Fibroblast of villous mesenchyme (primary cell): ENCODE results near the gene CAMKMT. TPM values are rescaled to one million over a fixed set of nuclear protein-coding genes. Genes with fewer than 3 reads are reported as not detected.
A peak's percentile ranks its signal among the peaks of the same experiment; 100 is the strongest.

Experiments
- DNase-seq: peaks from one replicate; pipeline ENCODE4 v3.0.0-alpha.2; 2010; ENCODE audit warnings: low read depth
- H3K4me3 ChIP-seq: 2 replicates; pipeline ENCODE4 v1.5.1; 2011; ENCODE audit warnings: low read depth, mild to moderate bottlenecking, low read length
- CTCF ChIP-seq: IDR thresholded peaks from 2 replicates; pipeline ENCODE4 v1.5.1; 2012; ENCODE audit warnings: low read depth, mild to moderate bottlenecking, low read length; ENCODE audit not compliant: insufficient read depth
- total RNA-seq: library from RNA; depleted of rRNA; stranded (reverse); fragments of >200 nt; gene quantifications from 2 replicates; pipeline ENCODE4 v1.2.3, GENCODE V29; 2012

CAMKMT gene
- total RNA-seq, 1 donor, result 9.9 TPM

DNA sequence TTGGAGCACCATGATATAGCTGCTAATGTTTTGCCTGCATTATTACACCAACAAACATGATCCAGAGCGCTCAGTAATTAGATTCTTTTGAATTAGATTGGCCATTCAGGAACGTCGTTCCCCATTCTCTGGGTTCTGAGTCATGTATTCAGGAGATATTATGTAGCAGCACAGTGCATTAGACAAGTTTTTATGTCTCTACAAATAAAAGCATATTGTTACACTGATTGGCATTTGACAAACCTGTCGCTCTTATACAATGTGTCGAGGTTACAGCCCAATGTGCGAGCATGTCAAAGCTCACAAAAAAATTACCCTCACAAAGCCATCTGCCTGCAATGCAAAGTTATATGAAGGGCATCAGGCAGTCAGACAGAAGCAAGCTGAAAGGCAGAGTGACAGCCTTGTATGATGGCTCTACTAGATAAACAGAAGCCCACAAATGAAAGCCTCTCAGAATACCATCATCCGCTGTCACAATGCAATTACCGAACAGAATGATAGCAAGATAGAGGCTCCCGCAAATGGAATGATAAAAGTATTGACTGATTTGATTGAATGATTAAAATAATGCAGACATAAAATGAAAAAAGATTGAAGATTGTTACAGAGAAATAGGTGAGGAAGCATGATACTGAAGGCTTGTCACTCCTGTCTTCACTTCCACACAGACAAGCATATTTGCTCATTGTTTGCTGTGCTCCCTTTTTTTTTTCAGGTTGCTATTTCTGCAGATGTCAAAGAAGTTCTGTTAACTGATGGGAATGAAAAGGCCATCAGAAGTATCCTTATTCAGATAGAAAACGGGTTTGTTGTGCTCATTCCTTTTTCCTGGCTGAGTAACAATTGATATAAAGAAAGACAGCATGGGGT is 345.2 kb downstream of the CAMKMT start:
- H3K4me3 ChIP-seq, result no peak overlapping the region
- no peak for TF ChIP-seq CTCF
- DNase-seq, result no peak

GRCh38 chr2:44707945-44708660 is 346.4 kb downstream of the CAMKMT start:
- DNase-seq, result no peak
- H3K4me3 ChIP-seq, result no peak overlapping the region
- TF ChIP-seq CTCF, result no peak

DNA sequence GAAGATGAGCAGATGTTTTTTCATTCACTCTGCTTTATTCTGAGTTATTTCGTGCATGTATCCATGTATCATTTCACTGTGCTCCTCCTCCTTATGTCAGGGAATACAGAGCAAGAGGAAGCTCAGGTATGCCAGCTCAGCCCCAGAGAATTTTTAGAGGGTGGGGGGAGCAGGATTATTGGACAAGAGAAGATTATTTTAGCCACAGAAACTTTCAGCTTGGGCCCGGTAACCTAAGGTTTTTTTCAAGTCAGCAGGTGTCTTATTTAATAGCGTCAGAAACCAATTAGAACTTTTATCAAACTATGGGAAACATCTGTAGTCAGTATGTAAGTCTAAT is 346.9 kb downstream of the CAMKMT start:
- no peak for DNase-seq
- TF ChIP-seq CTCF, result no peak
- H3K4me3 ChIP-seq, result no peak overlapping the region

GRCh38 chr2:44713170-44713569 is 351.4 kb downstream of the CAMKMT start:
- DNase-seq, result no peak

DNA sequence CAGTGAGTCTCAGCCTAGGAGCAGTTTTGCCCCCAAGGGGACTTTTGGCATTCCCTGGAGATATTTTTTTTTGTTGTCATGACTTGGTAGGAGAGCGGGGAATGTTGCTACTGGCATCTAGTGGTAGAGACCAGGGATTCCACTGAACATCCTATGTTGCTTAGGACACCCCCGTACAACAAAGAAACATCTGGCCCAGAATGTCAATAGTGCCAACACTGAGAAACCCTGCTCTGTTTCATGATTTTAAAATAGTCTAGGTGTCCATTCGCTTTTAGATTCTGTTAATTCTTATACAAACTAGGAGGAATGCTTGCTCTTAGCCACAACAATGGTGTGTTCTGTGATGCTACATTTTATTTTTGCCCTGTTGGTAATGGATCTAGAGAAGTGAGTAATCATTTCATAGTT is 353.9 kb downstream of the CAMKMT start:
- peak; percentile 27 for DNase-seq
- peak; percentile 56 for TF ChIP-seq CTCF
- no peak overlapping the region for H3K4me3 ChIP-seq

More at GRCh38 chr2:44713170-44713569, 351.4 kb downstream of the CAMKMT start:
- H3K4me3 ChIP-seq, result no peak overlapping the region
- no peak for TF ChIP-seq CTCF

DNA sequence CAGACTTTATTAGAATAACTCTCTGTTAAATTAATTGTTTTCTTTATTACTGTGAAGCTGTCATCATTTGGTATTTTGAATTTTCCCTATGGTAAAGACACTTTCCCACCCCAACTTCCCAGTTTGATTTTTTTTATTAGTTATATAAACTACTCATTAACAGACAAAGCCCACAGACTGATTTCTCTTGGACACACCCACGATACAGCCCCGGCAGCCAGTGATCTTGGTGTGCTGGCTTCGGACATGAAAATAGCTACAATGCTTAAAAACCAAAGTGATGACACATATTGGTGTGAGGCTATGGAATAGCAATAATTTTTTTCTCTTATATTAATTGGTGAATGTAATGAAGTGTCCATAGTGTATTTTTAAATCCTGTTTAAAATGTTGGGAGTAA is 354.4 kb downstream of the CAMKMT start:
- DNase-seq, result no peak
- no peak overlapping the region for H3K4me3 ChIP-seq
- TF ChIP-seq CTCF, result no peak

- H3K4me3 ChIP-seq, result no peak overlapping the region
- no peak for DNase-seq
- TF ChIP-seq CTCF, result no peak
Observed at GRCh38 chr2:44718431-44718830, 356.7 kb downstream of the CAMKMT start.
